GM12892 (cell line): ENCODE measurements around the gene BAIAP3.

Source experiments
- POLR2A ChIP-seq: IDR thresholded peaks from 2 replicates; pipeline ENCODE4 v1.6.1; 2011; ENCODE audit warnings: low read depth, low read length, control low read depth
- POLR2AphosphoS5 ChIP-seq: IDR thresholded peaks from 2 replicates; pipeline ENCODE4 v1.6.1; 2011; ENCODE audit warnings: low read depth, low read length, control low read depth
- TAF1 ChIP-seq: IDR thresholded peaks from 2 replicates; pipeline ENCODE4 v1.6.1; 2011; ENCODE audit warnings: low read depth, mild to moderate bottlenecking, control low read depth, low read length, borderline replicate concordance

DNA sequence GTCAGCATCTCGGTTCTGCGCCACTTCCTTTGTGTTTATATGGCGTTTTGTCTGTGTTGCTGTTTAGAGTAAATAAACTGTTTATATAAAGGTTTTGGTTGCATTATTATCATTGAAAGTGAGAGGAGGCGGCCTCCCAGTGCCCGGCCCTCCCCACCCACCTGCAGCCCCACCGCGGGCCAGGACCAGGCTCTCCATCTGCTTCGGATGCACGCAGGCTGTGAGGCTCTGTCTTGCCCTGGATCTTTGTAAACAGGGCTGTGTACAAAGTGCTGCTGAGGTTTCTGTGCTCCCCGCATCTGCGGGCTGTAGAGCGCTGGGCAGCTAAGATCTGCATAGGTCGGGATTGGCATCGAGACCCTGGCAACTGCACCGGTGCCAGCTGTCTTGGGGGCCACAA lies 8.2 kb upstream of the BAIAP3 start:
- no peak for TF ChIP-seq POLR2A
- no peak for TF ChIP-seq POLR2AphosphoS5
- no peak for TF ChIP-seq TAF1
